Neuronal stem cell (in vitro differentiated cells): ENCODE data around the gene PRPF19.
A peak's percentile ranks its signal among the peaks of the same experiment; 100 is the strongest.

Experiments
- DNase-seq: peaks from one replicate; pipeline ENCODE4 v3.0.0-alpha.2; 2013; ENCODE audit warnings: low spot score
- H2AFZ ChIP-seq: one replicate; pipeline ENCODE4 v1.6.1; 2013; ENCODE audit warnings: mild to moderate bottlenecking, low read length, inconsistent platforms
- H2AK5ac ChIP-seq: 2 replicates; pipeline ENCODE4 v1.6.1; 2013; ENCODE audit warnings: low read depth, mild to moderate bottlenecking, inconsistent platforms, low read length, moderate library complexity, mixed read lengths
- H2BK120ac ChIP-seq: 2 replicates; pipeline ENCODE4 v1.6.1; 2013; ENCODE audit warnings: low read depth, mild to moderate bottlenecking, inconsistent platforms, low read length, moderate library complexity, mixed read lengths
- H2BK12ac ChIP-seq: one replicate; pipeline ENCODE4 v1.6.1; 2013; ENCODE audit warnings: low read length, inconsistent platforms
- H2BK15ac ChIP-seq: 2 replicates; pipeline ENCODE4 v1.6.1; 2013; ENCODE audit warnings: mild to moderate bottlenecking, low read length, inconsistent platforms, mixed read lengths
- H2BK5ac ChIP-seq: one replicate; pipeline ENCODE4 v1.6.1; 2013; ENCODE audit warnings: inconsistent platforms, mild to moderate bottlenecking, low read length, moderate library complexity
- H3K14ac ChIP-seq: one replicate; pipeline ENCODE4 v1.6.1; 2013; ENCODE audit warnings: low read length, inconsistent platforms
- H3K18ac ChIP-seq: 2 replicates; pipeline ENCODE4 v1.6.1; 2013; ENCODE audit warnings: low read length, inconsistent platforms
- H3K23ac ChIP-seq: 2 replicates; pipeline ENCODE4 v1.6.1; 2013; ENCODE audit warnings: low read depth, mild to moderate bottlenecking, mixed read lengths, low read length, inconsistent platforms; ENCODE audit not compliant: poor library complexity
- H3K27ac ChIP-seq: replicated peaks from 3 replicates; pipeline ENCODE4 v1.5.1; 2013; ENCODE audit warnings: low read length, inconsistent platforms
- H3K27me3 ChIP-seq, 3 experiments: 2 replicates each; pipeline ENCODE4 v1.6.1; 2013; ENCODE audit warnings: low read length in 3 of 3, mild to moderate bottlenecking in 2 of 3, inconsistent platforms in 1 of 3, low read depth in 1 of 3, mixed read lengths in 1 of 3, moderate library complexity in 1 of 3; ENCODE audit not compliant: control insufficient read depth in 3 of 3, insufficient read depth in 3 of 3
- H3K36me3 ChIP-seq, 2 donors: replicated peaks in 1 of 2; 2 replicates each; pipeline ENCODE4 v1.6.1; 2013; ENCODE audit warnings: low read length in 2 of 2; ENCODE audit not compliant: control insufficient read depth in 2 of 2, insufficient read depth in 2 of 2
- H3K4ac ChIP-seq: 2 replicates; pipeline ENCODE4 v1.6.1; 2013; ENCODE audit warnings: inconsistent platforms, mild to moderate bottlenecking, low read length, moderate library complexity
- H3K4me1 ChIP-seq, 2 donors: 1 replicate in 1 of 2; 2 replicates in 1 of 2; pipeline ENCODE4 v1.6.1; 2013; ENCODE audit warnings: low read length in 2 of 2, low read depth in 1 of 2; ENCODE audit not compliant: control insufficient read depth in 2 of 2, insufficient read depth in 1 of 2
- H3K4me2 ChIP-seq: one replicate; pipeline ENCODE4 v1.6.1; 2013; ENCODE audit warnings: mild to moderate bottlenecking, low read length, inconsistent platforms; ENCODE audit not compliant: insufficient read depth, poor library complexity, severe bottlenecking
- H3K4me3 ChIP-seq, 2 donors: 2 replicates each; pipeline ENCODE4 v1.5.1; 2013; ENCODE audit warnings: low read length in 2 of 2, mild to moderate bottlenecking in 2 of 2, inconsistent platforms in 1 of 2, moderate library complexity in 1 of 2
- H3K79me1 ChIP-seq: one replicate; pipeline ENCODE4 v1.6.1; 2013; ENCODE audit warnings: low read depth, mild to moderate bottlenecking, inconsistent platforms, low read length, moderate library complexity
- H3K9ac ChIP-seq: one replicate; pipeline ENCODE4 v1.6.1; 2013; ENCODE audit warnings: mild to moderate bottlenecking, low read depth, low read length, inconsistent platforms; ENCODE audit not compliant: poor library complexity
- H3K9me3 ChIP-seq, 2 donors: replicated peaks in 1 of 2; 2 replicates each; pipeline versions ENCODE3 to v1.6.1; 2013; ENCODE audit warnings: low read length in 2 of 2, mild to moderate bottlenecking in 2 of 2, inconsistent platforms in 1 of 2, low read depth in 1 of 2, mixed read lengths in 1 of 2, moderate library complexity in 1 of 2; ENCODE audit not compliant: control insufficient read depth in 2 of 2, insufficient read depth in 1 of 2
- H4K8ac ChIP-seq: one replicate; pipeline ENCODE4 v1.6.1; 2013; ENCODE audit warnings: low read depth, mild to moderate bottlenecking, inconsistent platforms, low read length, moderate library complexity
- H4K91ac ChIP-seq: one replicate; pipeline ENCODE4 v1.6.1; 2013; ENCODE audit warnings: low read length, low read depth, mild to moderate bottlenecking, inconsistent platforms; ENCODE audit not compliant: poor library complexity
- WGBS, 2 donors: extraction: QIAGEN DNeasy Blood & Tissue Kit; methylation state at CpG; one replicate each; pipeline ENCODE4 v1.1.7; 2013; ENCODE audit warnings: missing lambda C conversion rate in 2 of 2, mixed read lengths in 1 of 2; ENCODE audit not compliant: insufficient read length in 2 of 2, insufficient replicate concordance in 1 of 2; ENCODE audit errors: extremely low coverage in 2 of 2; 5-methylcytosine and 5-hydroxymethylcytosine counted together

Gene PRPF19

GRCh38 chr11:60900673-60901404, 5.5 kb downstream of the PRPF19 start:
- no peak overlapping the region for H4K8ac ChIP-seq
- H2AFZ ChIP-seq: no peak overlapping the region
- H3K4me3 ChIP-seq: no peak overlapping the region

GRCh38 chr11:60899977-60900376, 6.4 kb downstream of the PRPF19 start:
- Histone ChIP-seq H3K27ac (no peak overlapping the region), H2AFZ (no peak overlapping the region), H3K9me3 (no peaks in the 10 kb centered on the region), H3K27me3 (no peaks in the 10 kb centered on the region), H3K4me2 (no peak overlapping the region), H3K4ac (no peak overlapping the region), H2AK5ac (no peak overlapping the region), H3K18ac (no peak overlapping the region), H3K14ac (no peak overlapping the region), H2BK5ac (no peak overlapping the region), H3K9ac (no peak overlapping the region), H2BK120ac (no peak overlapping the region), H3K4me3 (no peak overlapping the region), H3K4me1 (peaks cover under 1 to 4% of the 10 kb centered on the region in 2 donors), H4K8ac (no peak overlapping the region), H2BK15ac (no peak overlapping the region), H3K36me3 (peaks cover 58 to 99% of the 10 kb centered on the region in 2 donors), H3K23ac (no peak overlapping the region), H4K91ac (no peak overlapping the region), H2BK12ac (no peak overlapping the region), H3K79me1 (peaks cover 11% of the 10 kb centered on the region)
- DNase-seq: no peak
- WGBS, 2 donors: no CpG with 5 or more reads among the region's 4 CpGs

More at GRCh38 chr11:60900673-60901404, 5.5 kb downstream of the PRPF19 start:
- Histone ChIP-seq H3K36me3 (peaks cover 57 to 94% of the 10 kb centered on the region in 2 donors), H2AK5ac (no peak overlapping the region), H3K23ac (no peak overlapping the region), H2BK12ac (no peak overlapping the region), H3K18ac (no peak overlapping the region), H3K9me3 (no peaks in the 10 kb centered on the region), H3K4me2 (no peak overlapping the region), H3K27me3 (no peaks in the 10 kb centered on the region), H4K91ac (no peak overlapping the region), H3K9ac (no peak overlapping the region), H3K14ac (no peak overlapping the region), H2BK120ac (no peak overlapping the region), H2BK15ac (no peak overlapping the region), H2BK5ac (no peak overlapping the region), H3K4me1 (peaks cover 6 to 9% of the 10 kb centered on the region in 2 donors), H3K27ac (no peak overlapping the region), H3K4ac (no peak overlapping the region), H3K79me1 (peaks cover 11% of the 10 kb centered on the region)
- no CpG with 5 or more reads among the region's 13 CpGs for WGBS, 2 donors
- DNase-seq: no peak

DNA sequence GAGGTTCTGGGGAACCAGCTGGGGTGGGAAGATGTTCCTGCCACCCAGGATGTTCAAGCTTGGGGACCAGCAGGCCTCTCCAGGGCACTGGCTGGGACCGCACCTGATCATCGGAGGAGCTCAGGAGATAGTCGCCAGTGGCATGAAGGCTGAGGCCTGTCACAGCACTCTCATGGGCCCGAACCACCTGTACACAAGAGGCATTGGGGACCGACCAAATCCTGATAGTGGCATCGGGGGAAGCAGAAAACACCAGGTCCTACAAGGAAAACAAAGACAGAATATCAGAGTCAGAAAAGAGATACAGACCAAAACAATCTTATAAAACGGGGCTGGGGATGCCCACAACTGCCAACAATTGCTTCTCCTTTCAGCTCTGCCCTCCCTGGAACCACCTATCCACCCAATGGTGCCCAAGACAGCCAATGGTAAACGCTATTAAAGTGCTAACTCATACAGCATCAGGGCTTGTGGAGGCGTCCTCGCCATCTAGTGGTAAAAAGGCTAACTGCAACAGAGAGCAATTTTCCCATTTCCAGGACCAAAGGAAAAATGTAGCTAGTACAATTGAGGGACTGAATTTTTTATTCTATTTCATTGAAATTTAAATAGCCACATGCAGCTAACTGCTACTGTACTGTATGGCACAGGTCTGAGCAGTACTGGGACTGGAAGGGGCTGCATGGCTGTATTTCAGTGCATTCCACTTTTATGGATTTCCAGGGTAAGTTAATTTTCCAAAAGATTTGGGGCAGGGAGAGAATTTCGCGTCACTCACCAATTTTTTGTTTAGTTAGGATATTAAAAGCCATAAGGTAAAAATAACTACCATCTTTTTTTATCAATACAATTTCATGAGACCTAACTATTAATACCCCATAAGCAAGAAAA, 7.1 kb downstream of the PRPF19 start:
- Histone ChIP-seq H2BK5ac (no peak overlapping the region), H2BK120ac (no peak overlapping the region), H3K14ac (no peak overlapping the region), H3K4ac (no peak overlapping the region), H3K9me3 (no peaks in the 10 kb centered on the region), H4K8ac (no peak overlapping the region), H2AK5ac (no peak overlapping the region), H3K27ac (no peak overlapping the region), H3K23ac (no peak overlapping the region), H3K4me2 (no peak overlapping the region), H3K18ac (no peak overlapping the region), H3K79me1 (peaks cover 11% of the 10 kb centered on the region), H3K9ac (no peak overlapping the region), H2BK12ac (no peak overlapping the region), H2AFZ (no peak overlapping the region), H3K4me3 (no peak overlapping the region), H2BK15ac (no peak overlapping the region), H3K36me3 (peaks cover 61 to 99% of the 10 kb centered on the region in 2 donors), H3K4me1 (no peaks in the 10 kb centered on the region), H3K27me3 (no peaks in the 10 kb centered on the region), H4K91ac (no peak overlapping the region)
- peak; percentile 59 for DNase-seq
- WGBS, 2 donors: no CpG with 5 or more reads among the region's 12 CpGs

DNA sequence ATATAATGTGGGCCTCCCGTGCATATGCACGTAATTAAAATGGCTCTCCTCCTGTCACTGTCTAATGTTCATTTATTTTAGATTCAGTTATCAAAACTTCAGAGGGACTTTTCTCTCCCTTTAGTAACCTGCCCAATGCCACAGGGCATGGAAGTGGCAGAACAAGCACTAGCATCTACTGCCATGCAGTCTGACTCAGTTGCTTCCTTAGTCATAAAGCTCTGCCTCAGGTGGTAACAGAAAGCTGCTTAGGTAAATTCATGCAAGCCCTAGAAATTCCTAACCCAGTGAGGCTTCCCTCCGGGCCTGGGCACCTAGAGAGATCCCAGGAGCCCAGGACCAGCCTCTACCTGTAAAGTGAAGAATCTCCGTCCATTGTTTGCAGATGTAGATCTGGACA, 8.9 kb downstream of the PRPF19 start:
- no peak overlapping the region for H3K4me2 ChIP-seq
- no peak overlapping the region for H3K4me3 ChIP-seq
- H2AK5ac ChIP-seq: no peak overlapping the region
- H2BK120ac ChIP-seq: no peak overlapping the region
- H3K14ac ChIP-seq: no peak overlapping the region
- no peaks in the 10 kb centered on the region for H3K4me1 ChIP-seq
- peaks cover 57 to 98% of the 10 kb centered on the region in 2 donors for H3K36me3 ChIP-seq
- H2AFZ ChIP-seq: no peak overlapping the region
- WGBS, 2 donors: no CpG with 5 or more reads among the region's 4 CpGs
- no peaks in the 10 kb centered on the region for H3K27me3 ChIP-seq
- peaks cover under 1% of the 10 kb centered on the region for H3K79me1 ChIP-seq
- DNase-seq: no peak
- no peak overlapping the region for H4K91ac ChIP-seq
- H3K27ac ChIP-seq: no peak overlapping the region
- no peak overlapping the region for H4K8ac ChIP-seq
- H2BK5ac ChIP-seq: no peak overlapping the region
- no peak overlapping the region for H3K18ac ChIP-seq
- no peak overlapping the region for H3K23ac ChIP-seq
- no peak overlapping the region for H2BK12ac ChIP-seq
- no peak overlapping the region for H3K4ac ChIP-seq
- no peaks in the 10 kb centered on the region for H3K9me3 ChIP-seq
- no peak overlapping the region for H3K9ac ChIP-seq
- no peak overlapping the region for H2BK15ac ChIP-seq
